Measurements from ENCODE around the gene ZNF213.

- TF ChIP-seq CTCF (IDR thresholded peaks at IDR 0.05) (no peak), POLR2A (IDR thresholded peaks at IDR 0.05) (no peak)
Observed at GRCh38 chr16:3087243-3088235, 47.3 kb upstream of the ZNF213 start.
